HCT116 (cell line): Measurements from ENCODE around the gene MLXIPL. TPM values are rescaled to one million over a fixed set of nuclear protein-coding genes. Genes with fewer than 3 reads are reported as not detected.

Experiments
- ATAC-seq: fragments of 200-7000 bp; cut with Tn5 transposase; 2 replicates; pipeline ENCODE4 v1.9.1; 2020; ENCODE audit warnings: mild to moderate bottlenecking, moderate library complexity
- BruUV-seq: library from RNA; stranded (reverse); fragments of 400-500 nt; replicated peaks from 2 replicates; lab custom pipeline; 2021; lab: Mats Ljungman, UMichigan
- CTCF ChIA-PET: fragments of 300-600 bp; sonication (Branson Sonifier 250); formaldehyde crosslinking; loops from one replicate; lab custom pipeline; 2021; ENCODE audit warnings: antibody characterized with exemption; lab: Charles Lee
- POLR2A ChIA-PET: fragments of 300-600, 350-600 bp; sonication (Branson Sonifier 250); formaldehyde crosslinking; loops from one replicate; lab custom pipeline; 2021; ENCODE audit warnings: antibody characterized with exemption; lab: Charles Lee
- RAD21 ChIA-PET, 2 experiments: fragments of 300-600 bp; sonication (Branson Sonifier 250); formaldehyde crosslinking; loops; one replicate each; lab custom pipeline; 2023; ENCODE audit warnings: low total read pairs in 2 of 2; ENCODE audit not compliant: uncharacterized antibody in 2 of 2, unreplicated experiment in 2 of 2, low non-redundant PET in 1 of 2; lab: Charles Lee
- DNase-seq: peaks from one replicate; pipeline ENCODE4 v3.0.0-alpha.2; 2010; ENCODE audit warnings: low read depth, low spot score
- H2AFZ ChIP-seq: fragments of 200-600 bp; shearing (Covaris generic), sonication (generic); 2 replicates; pipeline ENCODE4 v1.6.1; 2017; ENCODE audit warnings: low read depth, mixed run types, mixed read lengths, antibody characterized with exemption, low read length; ENCODE audit not compliant: poor library complexity, severe bottlenecking
- H3K27ac ChIP-seq: 2 replicates; pipeline ENCODE4 v1.5.1; 2012; ENCODE audit warnings: low read depth, low read length
- H3K27me3 ChIP-seq: fragments of 200-600 bp; sonication (generic); 2 replicates; pipeline ENCODE4 v1.6.1; 2016; ENCODE audit warnings: mixed run types, low read length, mixed read lengths; ENCODE audit not compliant: insufficient read depth
- H3K36me3 ChIP-seq, 2 experiments: fragments of 200-500 bp in 1 of 2; fragments of 200-600 bp in 1 of 2; sonication (Bioruptor generic) in 1 of 2; sonication (generic) in 1 of 2; 2 replicates each; pipeline versions ENCODE4 v1.5.1 to v1.6.1; 2014 to 2016; ENCODE audit warnings: low read length in 2 of 2, inconsistent platforms in 1 of 2, mixed read lengths in 1 of 2, mixed run types in 1 of 2; ENCODE audit not compliant: insufficient read depth in 2 of 2, control insufficient read depth in 1 of 2
- H3K4me1 ChIP-seq, 2 experiments: fragments of 200-600 bp in 1 of 2; sonication (generic) in 1 of 2; 2 replicates each; pipeline versions ENCODE4 v1.5.1 to v1.6.1; 2012 to 2017; ENCODE audit warnings: low read length in 2 of 2, inconsistent platforms in 1 of 2, mild to moderate bottlenecking in 1 of 2, mixed read lengths in 1 of 2, mixed run types in 1 of 2, moderate library complexity in 1 of 2; ENCODE audit not compliant: insufficient read depth in 2 of 2, control insufficient read depth in 1 of 2
- H3K4me2 ChIP-seq: fragments of 200-600 bp; sonication (generic); 2 replicates; pipeline ENCODE4 v1.6.1; 2017; ENCODE audit warnings: mixed run types, low read length, mixed read lengths
- H3K4me3 ChIP-seq, 2 experiments: fragments of 200-600 bp in 1 of 2; sonication (generic) in 1 of 2; replicated peaks in 1 of 2; 2 replicates each; pipeline ENCODE4 v1.5.1; 2011 to 2016; ENCODE audit warnings: low read length in 2 of 2, control low read depth in 1 of 2, low read depth in 1 of 2, mild to moderate bottlenecking in 1 of 2, mixed read lengths in 1 of 2, mixed run types in 1 of 2
- H3K79me2 ChIP-seq: fragments of 200-600 bp; sonication (generic); 2 replicates; pipeline ENCODE4 v1.6.1; 2017; ENCODE audit warnings: mild to moderate bottlenecking, mixed run types, low read length, moderate library complexity, mixed read lengths; ENCODE audit not compliant: insufficient read depth
- H3K9ac ChIP-seq: fragments of 200-600 bp; sonication (generic); 2 replicates; pipeline ENCODE4 v1.6.1; 2016; ENCODE audit warnings: low read length, mixed read lengths
- H3K9me2 ChIP-seq: fragments of 200-600 bp; sonication (generic), shearing (Covaris generic); 2 replicates; pipeline ENCODE4 v1.6.1; 2017; ENCODE audit warnings: mixed run types, mild to moderate bottlenecking, moderate library complexity; ENCODE audit not compliant: insufficient read depth
- H3K9me3 ChIP-seq, 2 experiments: fragments of 200-500 bp in 1 of 2; fragments of 200-600 bp in 1 of 2; sonication (Bioruptor generic) in 1 of 2; sonication (generic) in 1 of 2; 2 replicates each; pipeline ENCODE4 v1.6.1; 2014 to 2017; ENCODE audit warnings: low read length in 2 of 2, mixed read lengths in 2 of 2, inconsistent platforms in 1 of 2, low read depth in 1 of 2, mild to moderate bottlenecking in 1 of 2, mixed run types in 1 of 2, moderate library complexity in 1 of 2; ENCODE audit not compliant: control insufficient read depth in 1 of 2, insufficient read depth in 1 of 2
- H4K20me1 ChIP-seq: fragments of 200-600 bp; sonication (generic), shearing (Covaris generic); 2 replicates; pipeline ENCODE4 v1.6.1; 2017; ENCODE audit warnings: mixed run types, mild to moderate bottlenecking, moderate library complexity; ENCODE audit not compliant: insufficient read depth
- CEBPB ChIP-seq: IDR thresholded peaks from 2 replicates; pipeline ENCODE4 v1.6.1; 2012; ENCODE audit warnings: low read depth
- CTCF ChIP-seq, 3 experiments: fragments of 200-600 bp in 1 of 3; sonication (generic) in 1 of 3; IDR thresholded peaks in 2 of 3; conservative IDR thresholded peaks in 1 of 3; 2 replicates each; pipeline ENCODE4 v1.5.1; 2012 to 2017; ENCODE audit warnings: low read depth in 2 of 3, low read length in 2 of 3, antibody characterized with exemption in 1 of 3, borderline replicate concordance in 1 of 3, control low read depth in 1 of 3, mild to moderate bottlenecking in 1 of 3, mixed read lengths in 1 of 3, mixed run types in 1 of 3, moderate library complexity in 1 of 3; ENCODE audit not compliant: insufficient read depth in 1 of 3
- FOSL1 ChIP-seq: IDR thresholded peaks from 2 replicates; pipeline ENCODE4 v1.6.1; 2012; ENCODE audit warnings: low read depth
- POLR2A ChIP-seq: IDR thresholded peaks from 2 replicates; pipeline ENCODE4 v1.7.0; 2011; ENCODE audit warnings: borderline replicate concordance; ENCODE audit not compliant: insufficient read depth, insufficient read length; ENCODE audit errors: extremely low read depth
- RAD21 ChIP-seq: IDR thresholded peaks from 2 replicates; pipeline ENCODE4 v1.6.1; 2012; ENCODE audit warnings: low read depth, mild to moderate bottlenecking
- REST ChIP-seq: IDR thresholded peaks from 2 replicates; pipeline ENCODE4 v1.6.1; 2012; ENCODE audit warnings: low read depth
- SRF ChIP-seq: IDR thresholded peaks from 2 replicates; pipeline ENCODE4 v1.6.1; 2012; ENCODE audit warnings: low read depth
- TCF7L2 ChIP-seq: IDR thresholded peaks from 2 replicates; pipeline ENCODE4 v1.7.0; 2011; ENCODE audit warnings: borderline replicate concordance, inconsistent platforms; ENCODE audit not compliant: insufficient read depth, insufficient read length; ENCODE audit errors: extremely low read depth
- YY1 ChIP-seq: IDR thresholded peaks from 2 replicates; pipeline ENCODE4 v1.6.1; 2011; ENCODE audit warnings: low read length, low read depth, moderate library complexity, mild to moderate bottlenecking; ENCODE audit not compliant: insufficient replicate concordance; ENCODE audit errors: extremely low read depth
- ZFX ChIP-seq: fragments of 450-650 bp; IDR thresholded peaks from 2 replicates; pipeline ENCODE4 v1.6.1; 2017
- intact Hi-C: fragments of 100-400 bp; cut with micrococcal nuclease; formaldehyde crosslinking; loops from 2 replicates; pipeline ENCODE4 v1.10.0; 2022
- total RNA-seq: library from RNA; stranded (reverse); gene quantifications from one replicate; pipeline ENCODE4 v1.2.1, GENCODE V29; 2021; ENCODE audit not compliant: unreplicated experiment

MLXIPL gene
- total RNA-seq, 1 experiment from 2014 or later = 79.4 TPM

- ATAC-seq (no peak), DNase-seq (no peak)
- Histone ChIP-seq H3K36me3 (no peaks in the 10 kb centered on the region), H3K9ac (no peak overlapping the region), H3K4me2 (no peak overlapping the region), H3K79me2 (no peaks in the 10 kb centered on the region), H3K4me3 (no peak overlapping the region), H3K9me3 (no peaks in the 10 kb centered on the region), H4K20me1 (no peaks in the 10 kb centered on the region), H3K4me1 (peaks cover 5 to 22% of the 10 kb centered on the region in 2 experiments; a peak in 3 of 4 replicates)
- RAD21 ChIA-PET = no interaction called here
- CTCF ChIA-PET = no interaction called here
- TF ChIP-seq ZFX = no peak
- TF ChIP-seq YY1 = no peak
- TF ChIP-seq RAD21 = no peak
- no peak for TF ChIP-seq REST
- no peak for TF ChIP-seq POLR2A
- TF ChIP-seq SRF = no peak
- TF ChIP-seq FOSL1 = no peak
- no peak for TF ChIP-seq TCF7L2
- TF ChIP-seq CTCF (IDR thresholded peaks at IDR 0.05 in 2 of 3, conservative IDR thresholded peaks at IDR 0.05 in 1 of 3; ENCODE audit: borderline replicate concordance in 1 of 3, insufficient read depth in 1 of 3, low read depth in 2 of 3, low read length in 2 of 3) = no peak
- TF ChIP-seq CEBPB = no peak
- TF ChIP-seq, all 23 proteins: peak for 0
- POLR2A ChIA-PET = interaction anchor here (1.6 kb wide), 1 partner anchor 18 kb away, joined by 4 read pairs; the partner anchor contains the start of gene MLXIPL
- intact Hi-C loops = no loop called here
- no peaks in the 10 kb centered on the region for H3K9me2 ChIP-seq
- no TSS peak for BruUV-seq
- no peak overlapping the region for H3K27ac ChIP-seq
- H2AFZ ChIP-seq = no peak overlapping the region
- H3K27me3 ChIP-seq = no peaks in the 10 kb centered on the region
Measured at GRCh38 chr7:73642834-73643233, 18.5 kb upstream of the MLXIPL start.
